CD8-positive, alpha-beta memory T cell (primary cell): ENCODE measurements around the gene RASGRP4. TPM values are rescaled to one million over a fixed set of nuclear protein-coding genes. Genes with fewer than 3 reads are reported as not detected.

Experiments
- CTCF ChIA-PET: fragments of 350-600 bp; sonication (Branson Sonifier 250); formaldehyde crosslinking; loops from one replicate; lab custom pipeline; 2021; ENCODE audit warnings: antibody characterized with exemption; lab: Charles Lee
- POLR2A ChIA-PET: fragments of 350-600 bp; sonication (Branson Sonifier 250); formaldehyde crosslinking; loops from one replicate; lab custom pipeline; 2021; ENCODE audit warnings: antibody characterized with exemption; lab: Charles Lee
- DNase-seq, 5 donors: peaks; one replicate each; pipeline versions ENCODE4 v3.0.0 to v3.0.0-alpha.2; 2020 to 2022; ENCODE audit warnings: mixed read lengths in 1 of 5
- H3K27ac ChIP-seq: one replicate; pipeline ENCODE4 v1.7.0; 2013; ENCODE audit warnings: low read depth, mild to moderate bottlenecking, low read length, moderate library complexity
- H3K27me3 ChIP-seq: 2 replicates; pipeline ENCODE4 v1.7.0; 2013; ENCODE audit warnings: low read length, mild to moderate bottlenecking; ENCODE audit not compliant: insufficient read depth, poor library complexity, severe bottlenecking
- H3K36me3 ChIP-seq: 2 replicates; pipeline ENCODE4 v1.7.0; 2013; ENCODE audit warnings: mild to moderate bottlenecking, low read length, moderate library complexity; ENCODE audit not compliant: insufficient read depth
- H3K4me1 ChIP-seq: 2 replicates; pipeline ENCODE4 v1.7.0; 2013; ENCODE audit warnings: mild to moderate bottlenecking, low read length, moderate library complexity; ENCODE audit not compliant: insufficient read depth
- H3K4me3 ChIP-seq: 2 replicates; pipeline ENCODE4 v1.7.0; 2013; ENCODE audit warnings: mild to moderate bottlenecking, low read length
- H3K9me3 ChIP-seq: 2 replicates; pipeline ENCODE4 v1.7.0; 2013; ENCODE audit warnings: mild to moderate bottlenecking, low read length
- H3K27ac Mint-ChIP-seq, 8 donors: one replicate each; pipeline ENCODE4 v1.8.0; 2020 to 2021; ENCODE audit warnings: mixed read lengths in 8 of 8, mild to moderate bottlenecking in 6 of 8, inconsistent platforms in 3 of 8, moderate library complexity in 3 of 8
- H3K27me3 Mint-ChIP-seq, 2 donors: one replicate each; pipeline ENCODE4 v1.8.0; 2020 to 2021; ENCODE audit warnings: mixed read lengths in 2 of 2, mild to moderate bottlenecking in 1 of 2, moderate library complexity in 1 of 2
- H3K36me3 Mint-ChIP-seq, 3 donors: one replicate each; pipeline ENCODE4 v1.8.0; 2020 to 2021; ENCODE audit warnings: mixed read lengths in 3 of 3, inconsistent platforms in 1 of 3, mild to moderate bottlenecking in 1 of 3
- H3K4me1 Mint-ChIP-seq, 3 donors: one replicate each; pipeline ENCODE4 v1.8.0; 2020 to 2021; ENCODE audit warnings: mixed read lengths in 3 of 3, inconsistent platforms in 1 of 3, mild to moderate bottlenecking in 1 of 3
- H3K4me3 Mint-ChIP-seq, 7 donors: one replicate each; pipeline ENCODE4 v1.8.0; 2020 to 2021; ENCODE audit warnings: mixed read lengths in 7 of 7, mild to moderate bottlenecking in 6 of 7, moderate library complexity in 4 of 7, inconsistent platforms in 2 of 7
- H3K9me3 Mint-ChIP-seq, 5 donors: one replicate each; pipeline ENCODE4 v1.8.0; 2020 to 2022; ENCODE audit warnings: mixed read lengths in 5 of 5, mild to moderate bottlenecking in 3 of 5, moderate library complexity in 2 of 5, inconsistent platforms in 1 of 5
- polyA plus RNA-seq: library from polyadenylated mRNA; unstranded; fragments of 300-500 nt; fragmentation: Illumina TruSeq; gene quantifications from one replicate; pipeline ENCODE4 v1.2.3, GENCODE V29; 2021
- total RNA-seq, 2 experiments: library from RNA; stranded (reverse); gene quantifications; one replicate each; pipeline ENCODE4 v1.2.3, GENCODE V29; 2021

The RASGRP4 gene
- total and polyA plus RNA-seq, 3 experiments from 2014 or later, result 1.8 to 2.0 TPM; not detected in 1

GRCh38 chr19:38442736-38443135, 16.7 kb upstream of the RASGRP4 start:
- ChIA-PET POLR2A (no interaction called here), CTCF (no interaction called here)
- Mint-ChIP-seq H3K27me3 (peaks cover 15 to 35% of the 10 kb centered on the region in 2 donors), H3K27ac (no peak overlapping the region), H3K36me3 (peaks cover 0 to 3% (median 0%) of the 10 kb centered on the region in 3 donors), H3K4me1 (no peaks in the 10 kb centered on the region), H3K4me3 (no peak overlapping the region), H3K9me3 (no peaks in the 10 kb centered on the region)
- no peaks in the 10 kb centered on the region for H3K36me3 ChIP-seq
- no peaks in the 10 kb centered on the region for H3K9me3 ChIP-seq
- H3K27ac ChIP-seq, result no peak overlapping the region
- H3K4me3 ChIP-seq, result no peak overlapping the region
- no peak for DNase-seq
- H3K4me1 ChIP-seq, result no peaks in the 10 kb centered on the region
- H3K27me3 ChIP-seq, result no peaks in the 10 kb centered on the region

- Mint-ChIP-seq H3K36me3 (peaks cover 0 to 3% (median 0%) of the 10 kb centered on the region in 3 donors), H3K27me3 (peaks cover 18 to 40% of the 10 kb centered on the region in 2 donors), H3K4me3 (no peak overlapping the region), H3K4me1 (no peaks in the 10 kb centered on the region), H3K27ac (no peak overlapping the region), H3K9me3 (no peaks in the 10 kb centered on the region)
- no peaks in the 10 kb centered on the region for H3K4me1 ChIP-seq
- no peak for DNase-seq
- H3K36me3 ChIP-seq, result no peaks in the 10 kb centered on the region
- H3K27ac ChIP-seq, result no peak overlapping the region
- ChIA-PET POLR2A (no interaction called here), CTCF (no interaction called here)
- no peak overlapping the region for H3K4me3 ChIP-seq
- H3K9me3 ChIP-seq, result no peaks in the 10 kb centered on the region
- no peaks in the 10 kb centered on the region for H3K27me3 ChIP-seq
Observed at GRCh38 chr19:38441657-38442348, 15.8 kb upstream of the RASGRP4 start.

GRCh38 chr19:38440592-38440991, 14.6 kb upstream of the RASGRP4 start:
- DNase-seq, result no peak
- Histone ChIP-seq H3K4me1 (no peaks in the 10 kb centered on the region), H3K27ac (no peak overlapping the region), H3K36me3 (no peaks in the 10 kb centered on the region), H3K9me3 (no peaks in the 10 kb centered on the region), H3K4me3 (no peak overlapping the region), H3K27me3 (no peaks in the 10 kb centered on the region)
- Mint-ChIP-seq H3K4me3 (no peak overlapping the region), H3K27ac (no peak overlapping the region), H3K36me3 (peaks cover 0 to 3% (median 0%) of the 10 kb centered on the region in 3 donors), H3K27me3 (peaks cover 21 to 43% of the 10 kb centered on the region in 2 donors), H3K4me1 (no peaks in the 10 kb centered on the region), H3K9me3 (no peaks in the 10 kb centered on the region)
- CTCF ChIA-PET, result no interaction called here
- POLR2A ChIA-PET, result no interaction called here

GRCh38 chr19:38437917-38438316, 11.9 kb upstream of the RASGRP4 start:
- no peaks in the 10 kb centered on the region for H3K36me3 ChIP-seq
- Mint-ChIP-seq H3K27ac (peak overlapping the region in 2 of 8 donors; percentile 5 to 30), H3K9me3 (no peaks in the 10 kb centered on the region), H3K4me1 (peaks cover 6 to 11% (median 10%) of the 10 kb centered on the region in 3 donors), H3K36me3 (peaks cover 0 to 3% (median 0%) of the 10 kb centered on the region in 3 donors), H3K4me3 (no peak overlapping the region), H3K27me3 (peaks cover 27 to 41% of the 10 kb centered on the region in 2 donors)
- ChIA-PET POLR2A (no interaction called here), CTCF (interaction anchor here (0.6 kb wide), 1 partner anchor 520 kb away, joined by 3 read pairs; no protein-coding TSS in a partner anchor)
- no peak overlapping the region for H3K27ac ChIP-seq
- H3K4me1 ChIP-seq, result no peaks in the 10 kb centered on the region
- H3K9me3 ChIP-seq, result no peaks in the 10 kb centered on the region
- no peaks in the 10 kb centered on the region for H3K27me3 ChIP-seq
- no peak overlapping the region for H3K4me3 ChIP-seq
- no peak for DNase-seq

GRCh38 chr19:38437295-38437694, 11.3 kb upstream of the RASGRP4 start:
- Mint-ChIP-seq H3K4me3 (no peak overlapping the region), H3K36me3 (peaks cover 0 to 3% (median 0%) of the 10 kb centered on the region in 3 donors), H3K27me3 (peaks cover 27 to 41% of the 10 kb centered on the region in 2 donors), H3K9me3 (no peaks in the 10 kb centered on the region), H3K27ac (no peak overlapping the region), H3K4me1 (peaks cover 6 to 11% (median 10%) of the 10 kb centered on the region in 3 donors)
- H3K36me3 ChIP-seq, result no peaks in the 10 kb centered on the region
- H3K27me3 ChIP-seq, result no peaks in the 10 kb centered on the region
- POLR2A ChIA-PET, result no interaction called here
- DNase-seq, result no peak
- CTCF ChIA-PET, result interaction anchor here (0.6 kb wide), 1 partner anchor 521 kb away, joined by 3 read pairs; no protein-coding TSS in a partner anchor
- H3K4me1 ChIP-seq, result no peaks in the 10 kb centered on the region
- H3K9me3 ChIP-seq, result no peaks in the 10 kb centered on the region
- H3K27ac ChIP-seq, result no peak overlapping the region
- H3K4me3 ChIP-seq, result no peak overlapping the region

GRCh38 chr19:38434549-38435051, 8.6 kb upstream of the RASGRP4 start:
- no peaks in the 10 kb centered on the region for H3K9me3 Mint-ChIP-seq
- ChIA-PET POLR2A (no interaction called here), CTCF (interaction anchor here (0.7 kb wide), 1 partner anchor 18 kb away, joined by 5 read pairs; no protein-coding TSS in a partner anchor)
- H3K36me3 Mint-ChIP-seq, result peaks cover 0 to 3% (median 0%) of the 10 kb centered on the region in 3 donors
- H3K27ac Mint-ChIP-seq, result no peak overlapping the region
- Histone ChIP-seq H3K27ac (no peak overlapping the region), H3K27me3 (no peaks in the 10 kb centered on the region), H3K36me3 (no peaks in the 10 kb centered on the region), H3K4me3 (no peak overlapping the region), H3K4me1 (no peaks in the 10 kb centered on the region), H3K9me3 (no peaks in the 10 kb centered on the region)
- peaks cover 6 to 11% (median 10%) of the 10 kb centered on the region in 3 donors for H3K4me1 Mint-ChIP-seq
- DNase-seq, result no peak
- H3K4me3 Mint-ChIP-seq, result peak overlapping the region in 1 of 7 donors; percentile 41
- peaks cover 24 to 33% of the 10 kb centered on the region in 2 donors for H3K27me3 Mint-ChIP-seq

- no peaks in the 10 kb centered on the region for H3K9me3 Mint-ChIP-seq
- H3K4me1 Mint-ChIP-seq, result peaks cover 8 to 17% (median 11%) of the 10 kb centered on the region in 3 donors
- Histone ChIP-seq H3K27ac (no peak within 1 kb of the TSS), H3K9me3 (no peaks in the 10 kb centered on the region), H3K4me1 (no peaks in the 10 kb centered on the region), H3K4me3 (no peak within 1 kb of the TSS), H3K27me3 (no peaks in the 10 kb centered on the region), H3K36me3 (no peaks in the 10 kb centered on the region)
- no peak within 1 kb of the TSS for H3K27ac Mint-ChIP-seq
- no peak for DNase-seq
- peak within 1 kb of the TSS in 6 of 7 donors; percentile 6 to 65 (median 25) for H3K4me3 Mint-ChIP-seq
- ChIA-PET CTCF (no interaction called here), POLR2A (no interaction called here)
- peaks cover 0 to 3% (median 0%) of the 10 kb centered on the region in 3 donors for H3K36me3 Mint-ChIP-seq
- H3K27me3 Mint-ChIP-seq, result peaks cover 30 to 41% of the 10 kb centered on the region in 2 donors
Observed at GRCh38 chr19:38433268-38433733, 7.3 kb upstream of the RASGRP4 start, which contains the start of gene RYR1. TSS of gene RYR1 (plus strand) at chr19:38433691. CDS start at chr19:38433830, 139 bp downstream.

GRCh38 chr19:38430931-38431330, 4.9 kb upstream of the RASGRP4 start:
- no peaks in the 10 kb centered on the region for H3K27me3 ChIP-seq
- POLR2A ChIA-PET, result no interaction called here
- no peak overlapping the region for H3K27ac ChIP-seq
- no peaks in the 10 kb centered on the region for H3K4me1 ChIP-seq
- Mint-ChIP-seq H3K4me1 (peaks cover 12 to 23% (median 17%) of the 10 kb centered on the region in 3 donors), H3K36me3 (no peaks in the 10 kb centered on the region), H3K4me3 (no peak overlapping the region), H3K9me3 (no peaks in the 10 kb centered on the region), H3K27ac (no peak overlapping the region), H3K27me3 (peaks cover 24 to 36% of the 10 kb centered on the region in 2 donors)
- H3K9me3 ChIP-seq, result no peaks in the 10 kb centered on the region
- CTCF ChIA-PET, result no interaction called here
- no peaks in the 10 kb centered on the region for H3K36me3 ChIP-seq
- H3K4me3 ChIP-seq, result no peak overlapping the region
- no peak for DNase-seq
